HG02973 (cell line): ENCODE measurements around the gene CLTB.
"Not testable (repeated sequence)": the region's sequence is repeated elsewhere in the genome, so short reads cannot be mapped to it uniquely, and the experiment has no call there.

Experiments used
- ATAC-seq: cut with Tn5 transposase; IDR thresholded peaks from one replicate; pipeline ENCODE4 v1.9.1; 2021; ENCODE audit warnings: moderate library complexity; ENCODE audit not compliant: unreplicated experiment

CLTB gene

GRCh38 chr5:176415952-176416924 is at the start of gene CLTB:
Gene CLTB (minus strand): TSS chr5:176416539. CDS start chr5:176416363, 176 bp downstream.
- ATAC-seq: peak; percentile 93

GRCh38 chr5:176463113-176463764 is 46.9 kb upstream of the CLTB start:
- no peak for ATAC-seq

DNA sequence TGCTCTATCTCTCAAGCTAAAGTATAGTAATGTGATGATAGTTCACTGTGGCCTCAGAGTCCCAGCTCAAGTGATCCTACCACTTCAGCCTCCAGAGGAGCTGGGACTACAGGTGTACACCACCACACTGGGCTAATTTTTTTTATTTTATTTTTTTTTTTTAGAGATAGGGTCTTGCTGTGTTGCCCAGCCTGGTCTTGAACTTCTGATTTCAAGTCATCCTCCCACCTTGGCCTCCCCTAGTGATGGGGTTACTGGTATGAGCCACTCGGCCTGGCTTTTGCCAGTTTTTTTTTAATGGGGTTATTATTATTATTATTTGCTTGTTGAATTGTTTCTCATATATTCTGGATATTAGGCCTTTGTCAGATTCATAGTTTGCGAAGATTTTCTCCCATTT is 45.0 kb upstream of the CLTB start:
- ATAC-seq: no peak

DNA sequence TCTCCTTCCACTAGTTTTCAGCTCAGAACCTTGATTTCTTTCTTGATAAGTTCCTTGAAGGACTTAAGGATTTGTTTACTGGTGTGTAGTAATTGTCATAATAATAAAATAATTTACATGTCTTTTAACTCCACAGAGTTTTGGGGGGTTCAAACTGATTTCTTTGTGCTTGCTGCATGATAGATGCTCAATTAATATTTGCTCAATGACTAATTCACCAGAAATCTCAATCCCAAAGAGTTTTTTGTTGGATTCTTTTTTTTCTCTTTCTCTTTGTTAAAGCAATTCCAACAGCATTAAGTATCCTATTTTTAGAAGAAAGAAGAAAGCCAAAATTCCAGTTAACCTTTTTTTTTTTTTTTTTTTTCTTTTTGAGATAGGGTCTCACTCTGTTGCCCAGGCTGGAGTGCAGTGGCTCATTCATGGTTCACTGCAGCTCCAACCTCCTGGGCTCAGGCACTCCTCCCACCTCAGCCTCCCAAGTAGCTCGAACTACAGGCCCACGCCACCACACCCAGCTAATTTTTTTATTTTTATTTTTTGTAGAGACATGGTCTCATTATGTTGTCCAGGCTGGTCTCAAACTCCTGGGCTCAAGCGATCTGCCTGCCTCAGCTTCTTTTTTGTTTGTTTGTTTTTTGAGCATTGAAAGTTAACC is 42.7 kb upstream of the CLTB start:
- ATAC-seq: no peak

DNA sequence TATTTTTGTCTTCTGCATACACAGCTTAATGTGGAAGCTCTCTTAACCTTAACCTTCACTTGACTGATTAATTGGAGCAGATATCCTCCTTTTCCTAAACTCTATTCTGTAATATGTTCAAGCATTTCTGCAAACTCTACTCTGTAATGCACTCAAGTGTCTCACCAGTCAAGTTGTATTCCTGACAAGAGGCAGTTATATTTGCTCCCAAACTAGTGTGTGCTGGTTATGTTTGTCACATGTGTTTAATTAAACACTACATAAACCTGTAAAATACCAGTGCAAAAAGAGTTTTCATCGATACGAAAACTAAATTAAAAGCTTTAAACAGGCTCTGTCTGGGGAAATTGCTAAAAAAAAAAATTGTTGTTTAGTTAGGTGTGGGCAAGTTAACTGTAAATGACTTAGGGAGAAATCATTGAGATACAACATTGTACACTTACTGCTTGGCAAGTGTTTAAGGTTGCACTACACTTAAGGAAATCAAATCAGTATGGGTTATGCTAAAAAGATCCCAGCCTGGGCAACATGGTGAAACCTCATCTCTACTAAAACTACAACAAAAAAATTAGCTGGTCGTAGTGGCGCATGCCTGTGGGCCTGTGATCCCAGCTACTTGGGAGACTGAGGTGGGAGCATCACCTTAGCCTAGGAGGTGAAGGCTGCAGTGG is 38.5 kb upstream of the CLTB start:
- ATAC-seq: no peak

DNA sequence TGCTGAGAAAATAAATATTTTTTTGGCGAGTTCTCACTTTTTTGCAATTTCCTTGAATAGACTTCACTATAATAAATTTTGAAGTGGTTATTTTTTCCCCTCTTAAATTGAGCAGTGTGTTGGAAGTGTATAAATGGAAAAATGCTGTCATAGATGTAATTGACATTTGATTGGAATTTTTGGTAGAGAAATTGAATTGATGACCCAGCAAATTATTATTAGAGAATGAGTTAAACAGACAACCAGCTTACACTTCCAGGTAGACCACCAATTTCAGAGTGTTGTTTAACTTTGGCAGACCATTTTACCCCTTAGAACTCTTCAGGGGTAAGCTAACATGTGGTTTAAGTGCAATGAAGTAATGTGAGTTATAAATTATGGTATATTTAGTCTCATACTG is 33.7 kb upstream of the CLTB start:
- no peak for ATAC-seq

DNA sequence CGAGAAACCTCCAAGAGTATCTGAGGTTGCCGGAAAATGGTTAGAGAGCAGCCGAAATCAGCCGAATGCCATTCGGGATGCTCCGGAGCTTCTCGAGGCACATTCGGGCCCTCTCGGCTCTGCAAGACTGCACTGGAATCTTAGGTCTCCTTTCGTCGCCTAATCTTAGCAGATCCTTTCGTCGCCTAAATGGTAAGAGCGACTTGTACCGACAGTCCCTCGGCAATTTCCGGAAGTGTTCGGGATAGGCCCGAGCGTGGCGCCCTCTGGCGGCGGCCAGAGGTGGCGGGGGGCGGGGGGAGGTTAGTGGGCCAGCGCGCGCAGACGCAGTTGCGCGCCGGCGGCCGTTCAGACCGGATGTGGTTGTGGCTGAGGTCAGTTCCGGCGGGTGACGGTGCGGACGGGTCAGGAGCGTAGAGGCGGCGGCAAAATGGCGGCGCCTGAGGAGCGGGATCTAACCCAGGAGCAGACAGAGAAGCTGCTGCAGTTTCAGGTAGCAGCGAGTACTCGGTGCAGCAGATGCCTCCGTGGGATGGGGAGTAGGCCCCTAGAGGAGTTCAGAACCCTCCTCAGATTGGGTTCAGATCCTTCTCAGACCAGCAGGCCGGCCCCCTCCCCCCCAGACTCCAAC is 31.8 kb upstream of the CLTB start, which contains the start of gene FAF2:
Gene FAF2 (plus strand): TSS at position 408 of the 631 bp plus-strand sequence. CDS start 23 bp downstream, at position 431.
- peak; percentile 91 for ATAC-seq

DNA sequence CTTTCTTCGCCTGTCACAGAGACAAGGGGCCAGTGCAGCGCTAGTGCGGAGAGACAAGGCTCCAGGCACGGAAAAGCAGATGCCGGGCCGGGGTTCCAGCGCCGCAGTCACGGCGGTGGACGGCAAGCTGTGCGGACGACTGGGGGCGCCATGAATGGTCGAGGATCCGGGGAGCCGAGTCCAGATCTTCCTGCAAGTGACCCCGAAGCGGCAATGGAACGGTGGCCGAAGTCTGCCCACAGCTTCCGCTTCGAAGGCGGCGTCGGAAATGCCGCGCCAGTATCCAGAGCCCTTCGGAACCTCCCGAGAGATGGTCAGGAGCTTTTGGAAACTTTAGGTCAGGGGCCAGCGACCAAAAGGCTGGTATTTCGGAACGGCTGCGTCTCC is 31.2 kb upstream of the CLTB start:
- peak; percentile 17 for ATAC-seq

- ATAC-seq: peak; percentile 1
Measured at GRCh38 chr5:176446884-176447590, 30.7 kb upstream of the CLTB start.

GRCh38 chr5:176446028-176446665 is 29.8 kb upstream of the CLTB start:
- ATAC-seq: no peak

GRCh38 chr5:176444742-176445141 is 28.4 kb upstream of the CLTB start:
- no peak for ATAC-seq

DNA sequence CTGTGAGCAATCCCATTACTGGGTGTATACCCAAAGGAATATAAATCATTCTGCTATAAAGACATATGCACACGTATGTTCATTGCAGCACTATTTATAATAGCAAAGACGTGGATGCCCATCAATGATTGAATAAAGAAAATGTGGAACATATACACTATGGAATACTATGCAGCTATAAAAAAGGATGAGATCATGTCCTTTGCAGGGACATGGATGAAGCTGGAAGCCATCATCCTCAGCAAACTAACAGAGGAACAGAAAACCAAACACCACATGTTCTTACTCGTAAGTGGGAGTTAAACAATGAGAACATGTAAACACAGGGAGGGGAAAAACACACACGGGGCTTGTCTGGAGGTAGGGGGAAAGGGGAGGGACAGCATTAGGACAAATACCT is 26.6 kb upstream of the CLTB start:
- not testable (repeated sequence) for ATAC-seq

DNA sequence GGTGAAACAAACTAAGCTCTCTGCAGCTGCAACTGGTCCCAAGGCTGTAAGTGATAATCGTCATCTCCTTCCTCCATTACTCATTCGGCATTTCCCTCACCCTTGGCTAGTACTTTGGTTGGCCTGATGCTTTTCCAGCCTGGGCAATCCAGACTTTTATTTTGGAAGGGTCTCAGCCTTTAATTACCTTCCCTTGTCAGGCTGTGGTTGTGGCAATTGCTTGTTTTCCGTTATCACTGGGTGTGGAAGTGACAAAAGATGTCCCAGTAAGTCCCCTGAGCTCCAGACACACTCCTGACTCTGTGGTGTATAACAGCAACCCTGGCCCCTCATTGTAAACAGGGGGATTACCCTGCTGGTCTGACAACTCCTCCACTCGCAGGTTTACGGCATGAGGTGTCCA is 25.6 kb upstream of the CLTB start:
- ATAC-seq: no peak

- ATAC-seq: no peak
Measured at GRCh38 chr5:176440927-176441706, 24.8 kb upstream of the CLTB start.

GRCh38 chr5:176438959-176439757 is 22.8 kb upstream of the CLTB start:
- ATAC-seq: no peak

DNA sequence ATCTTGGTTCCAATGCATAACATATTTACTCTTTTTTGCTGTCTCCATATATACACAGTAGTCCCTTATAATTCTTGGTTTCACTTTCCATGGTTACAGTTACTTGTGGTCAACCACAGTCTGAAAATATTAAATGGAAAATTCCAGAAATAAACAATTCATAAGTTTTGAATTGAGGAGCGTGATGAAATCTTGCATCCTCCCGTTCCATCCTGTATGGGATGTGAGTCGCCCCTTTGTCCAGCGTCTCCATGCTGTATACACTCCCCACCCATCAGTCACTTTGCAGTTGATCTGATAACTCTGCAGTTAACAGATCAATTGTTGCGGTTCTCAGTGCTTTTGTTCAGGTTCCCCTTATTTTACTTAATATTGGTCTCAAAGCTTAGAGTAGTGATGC is 20.3 kb upstream of the CLTB start:
- no peak for ATAC-seq

DNA sequence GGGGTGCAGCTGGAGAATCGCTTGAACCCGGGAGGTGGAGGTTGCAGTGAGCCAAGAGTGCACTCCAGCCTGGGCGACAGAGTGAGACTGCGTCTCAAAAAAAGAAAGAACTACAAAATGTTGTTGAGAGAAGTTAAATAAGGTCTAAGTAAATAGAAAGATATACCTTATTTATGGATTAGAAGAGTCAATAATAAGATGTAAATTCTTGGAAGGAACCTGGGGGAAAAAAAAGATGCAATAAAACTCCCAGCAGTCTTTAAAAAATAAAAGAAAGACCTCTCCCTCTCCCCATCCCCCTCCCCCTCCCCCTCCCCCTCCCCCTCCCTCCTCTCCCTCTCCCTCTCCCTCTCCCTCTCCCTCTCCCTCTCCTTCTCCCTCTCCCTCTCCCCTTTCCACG is 16.4 kb upstream of the CLTB start:
- ATAC-seq: no peak

- ATAC-seq: no peak
Measured at GRCh38 chr5:176429972-176430371, 13.6 kb upstream of the CLTB start.
